Activated CD8-positive, alpha-beta memory T cell treated with anti-CD3 and anti-CD28 coated beads, Interleukin-2, amount 50 U/mL, for 24 hours (primary cell): ENCODE data around the gene FAM118B.
"Not testable (repeated sequence)": the region's sequence is repeated elsewhere in the genome, so short reads cannot be mapped to it uniquely, and the experiment has no call there.

ENCODE experiments used
- DNase-seq: peaks from one replicate; pipeline ENCODE4 v3.0.0-alpha.2; 2020; ENCODE audit errors: extremely low read depth

FAM118B gene

GRCh38 chr11:126217491-126217890 lies 5.9 kb downstream of the FAM118B start:
- no peak for DNase-seq

DNA sequence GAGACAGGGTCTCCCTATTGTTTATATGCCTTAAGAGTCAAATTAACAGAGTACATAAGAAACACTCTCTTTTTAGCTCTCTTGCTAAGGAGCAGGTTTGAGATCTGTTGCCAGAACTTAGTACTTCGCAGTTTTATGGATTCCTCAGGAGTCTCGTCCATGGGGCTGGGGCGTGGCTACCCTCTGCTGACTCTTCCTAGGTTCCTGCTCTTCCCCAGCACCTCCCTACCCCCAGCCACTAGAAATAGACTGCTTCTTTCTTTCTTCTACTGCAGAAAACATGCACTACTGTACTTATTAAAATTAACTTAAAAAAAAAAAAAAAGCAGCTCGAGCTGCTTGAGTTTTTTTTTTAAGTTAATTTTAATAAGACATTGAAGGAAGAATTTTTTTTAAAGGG lies 8.0 kb downstream of the FAM118B start:
- DNase-seq, result no peak

- DNase-seq, result no peak
Observed at GRCh38 chr11:126224647-126225294, 13.2 kb downstream of the FAM118B start.

- no peak for DNase-seq
Observed at GRCh38 chr11:126225295-126225665, 13.7 kb downstream of the FAM118B start.

GRCh38 chr11:126226334-126227084 lies 14.9 kb downstream of the FAM118B start:
- DNase-seq, result no peak

DNA sequence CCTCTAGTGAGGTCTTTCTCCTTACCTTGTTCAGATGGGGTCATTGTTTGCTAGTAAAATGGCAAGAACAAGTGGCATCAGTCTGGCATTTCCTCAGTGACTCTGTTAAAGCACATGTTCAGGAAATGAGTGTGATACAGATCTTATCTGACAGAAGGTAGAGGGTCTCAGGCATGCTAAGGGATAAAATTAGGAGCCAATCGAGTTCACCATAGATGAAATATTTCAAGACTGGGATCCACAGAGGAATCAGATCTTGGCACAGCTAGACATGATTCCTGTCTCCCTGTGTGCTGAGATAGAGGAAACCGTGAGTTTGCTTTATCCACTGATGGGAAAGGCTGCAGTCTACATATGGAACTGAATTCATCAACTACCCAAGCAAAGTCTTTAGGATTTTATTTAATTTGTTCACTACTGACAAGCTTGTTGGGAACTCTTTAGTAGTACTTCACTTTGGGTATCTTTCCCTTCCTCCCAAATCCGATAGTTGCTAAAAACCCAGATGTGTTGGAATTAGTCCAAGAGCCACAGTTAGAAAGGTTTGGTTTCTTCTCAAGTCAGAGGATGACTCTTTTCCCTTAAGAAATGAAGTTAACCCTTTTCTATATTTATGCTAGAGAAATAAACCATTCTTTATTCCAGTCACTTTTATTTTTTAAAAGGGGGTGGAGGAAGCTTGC lies 18.4 kb downstream of the FAM118B start:
- no peak for DNase-seq

DNA sequence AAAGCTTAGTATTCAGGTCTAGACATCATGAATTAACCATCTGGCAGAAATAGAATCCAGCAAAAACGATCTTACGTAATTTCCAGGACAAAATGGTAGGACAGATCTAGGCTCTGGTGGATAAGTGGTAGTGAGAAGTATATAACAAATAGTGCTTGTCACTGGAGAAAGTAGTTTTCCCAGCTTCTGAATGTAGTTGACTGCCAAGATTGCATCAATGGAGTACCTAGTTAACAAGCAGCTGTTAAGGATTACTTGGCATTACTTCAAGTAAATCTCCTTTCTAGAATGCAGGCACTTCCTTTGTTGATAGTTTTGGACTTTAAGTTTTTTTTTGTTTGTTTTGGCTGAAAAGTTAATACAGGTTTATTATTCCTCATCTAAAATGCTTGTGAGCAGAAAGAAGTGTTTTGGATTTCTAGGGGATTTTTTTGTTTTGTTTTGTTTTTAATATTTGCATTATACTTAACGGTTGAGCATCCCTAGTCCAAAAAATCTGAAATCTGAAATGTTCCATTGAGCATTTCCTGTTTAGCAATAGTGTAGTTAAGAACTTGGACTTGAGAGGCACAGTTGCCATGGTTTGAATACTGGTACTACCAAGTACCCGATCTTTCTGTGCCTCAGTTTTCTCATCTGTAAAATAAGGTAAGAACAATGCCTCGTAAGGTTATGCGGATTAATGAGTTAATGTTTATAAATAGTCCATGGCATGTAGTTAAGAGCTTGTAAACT lies 20.3 kb downstream of the FAM118B start:
- no peak for DNase-seq

- DNase-seq, result no peak
Observed at GRCh38 chr11:126232683-126233082, 21.1 kb downstream of the FAM118B start.

DNA sequence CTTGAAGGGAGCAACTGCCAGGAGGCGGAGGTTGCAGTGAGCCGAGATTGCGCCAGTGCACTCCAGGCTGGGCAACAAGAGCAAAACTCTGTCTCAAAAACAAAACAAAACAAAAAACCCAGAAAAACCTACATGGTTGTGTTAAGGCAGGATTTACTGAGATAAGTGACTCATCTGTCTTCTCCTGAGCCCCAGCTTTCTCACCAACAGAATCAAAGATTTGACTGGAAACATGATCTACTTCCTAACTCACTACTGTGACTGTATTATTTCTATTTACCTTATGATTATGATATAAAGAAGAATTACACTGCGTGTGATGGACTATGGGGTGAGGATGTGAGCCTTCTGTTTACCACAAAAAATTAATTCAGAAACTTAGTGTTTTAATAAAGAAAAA lies 21.8 kb downstream of the FAM118B start:
- no peak for DNase-seq

- DNase-seq, result no peak
Observed at GRCh38 chr11:126246636-126247035, 35.1 kb downstream of the FAM118B start.

DNA sequence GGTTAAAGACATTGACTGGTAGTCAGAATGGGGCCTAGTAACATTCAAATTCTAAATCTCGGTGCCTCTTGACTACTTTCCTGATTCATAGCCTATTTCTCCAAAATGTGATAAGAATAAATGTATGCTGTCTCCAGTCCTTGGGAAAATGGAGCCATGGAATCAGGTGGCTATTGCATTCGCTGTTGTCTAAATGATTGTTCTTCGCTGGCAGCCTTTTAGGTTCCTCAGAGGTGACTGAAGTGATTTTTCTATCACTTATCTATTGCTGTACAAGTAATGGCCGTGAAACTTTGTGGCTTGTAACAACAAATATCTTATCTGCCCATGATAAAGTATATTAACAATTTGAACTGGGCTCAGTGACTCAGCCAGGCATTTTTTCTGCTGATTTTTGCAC lies 41.7 kb downstream of the FAM118B start:
- no peak for DNase-seq

DNA sequence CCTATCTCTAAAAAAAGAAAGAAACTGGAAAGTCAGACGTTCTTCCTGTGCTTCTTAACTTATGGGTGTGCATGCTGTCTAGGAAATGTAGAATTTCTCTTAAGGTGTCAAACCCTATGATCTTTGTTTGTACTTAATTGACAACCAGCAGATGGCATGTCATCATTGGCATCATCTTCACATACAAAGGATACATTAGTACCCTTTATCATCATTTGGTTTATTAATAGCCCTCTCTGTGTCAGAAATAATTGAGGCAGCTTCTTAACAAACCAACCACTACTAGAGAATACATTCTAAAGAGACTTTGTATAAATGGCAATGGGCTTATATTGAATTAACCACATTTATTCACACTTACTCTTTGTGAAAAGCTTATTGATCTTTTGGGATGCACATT lies 43.2 kb downstream of the FAM118B start:
- no peak for DNase-seq

DNA sequence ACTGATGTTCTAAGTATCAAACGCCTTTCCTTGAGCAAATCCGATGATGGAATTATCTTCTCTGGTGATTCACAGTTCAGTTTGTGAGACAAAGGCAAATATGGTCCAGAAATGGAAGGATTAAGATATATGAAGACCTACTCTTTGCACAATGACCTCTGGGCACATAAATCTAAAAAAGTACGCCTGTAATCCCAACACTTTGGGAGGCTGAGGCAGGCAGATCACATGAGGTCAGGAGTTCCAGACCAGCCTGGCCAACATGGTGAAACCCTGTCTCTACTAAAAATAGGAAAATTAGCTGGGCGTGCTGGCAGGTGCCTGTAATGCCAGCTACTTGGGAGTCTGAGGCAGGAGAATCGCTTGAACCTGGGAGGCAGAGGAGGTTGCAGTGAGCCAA lies 43.9 kb downstream of the FAM118B start:
- not testable (repeated sequence) for DNase-seq

DNA sequence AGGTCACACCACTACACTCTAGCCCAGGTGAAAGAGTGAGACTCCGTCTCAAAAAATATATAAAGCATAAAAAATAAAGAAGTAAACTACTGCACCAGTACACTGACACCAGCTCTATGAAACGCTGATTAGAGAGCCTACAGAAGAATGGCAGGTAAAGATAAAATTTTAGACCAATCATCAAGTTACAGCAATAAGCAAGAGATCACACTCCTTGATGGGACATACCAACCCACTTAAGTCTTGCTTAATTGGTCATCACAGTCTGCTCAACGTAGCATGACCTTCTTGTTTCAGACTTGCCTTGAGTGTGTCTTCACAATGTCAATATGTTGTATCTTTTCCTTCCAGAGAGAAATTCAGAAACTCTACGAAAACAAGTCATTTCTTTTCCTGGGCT lies 44.6 kb downstream of the FAM118B start:
- no peak for DNase-seq

GRCh38 chr11:126257144-126257543 lies 45.6 kb downstream of the FAM118B start:
- no peak for DNase-seq

- DNase-seq, result no peak
Observed at GRCh38 chr11:126257764-126258163, 46.2 kb downstream of the FAM118B start.

DNA sequence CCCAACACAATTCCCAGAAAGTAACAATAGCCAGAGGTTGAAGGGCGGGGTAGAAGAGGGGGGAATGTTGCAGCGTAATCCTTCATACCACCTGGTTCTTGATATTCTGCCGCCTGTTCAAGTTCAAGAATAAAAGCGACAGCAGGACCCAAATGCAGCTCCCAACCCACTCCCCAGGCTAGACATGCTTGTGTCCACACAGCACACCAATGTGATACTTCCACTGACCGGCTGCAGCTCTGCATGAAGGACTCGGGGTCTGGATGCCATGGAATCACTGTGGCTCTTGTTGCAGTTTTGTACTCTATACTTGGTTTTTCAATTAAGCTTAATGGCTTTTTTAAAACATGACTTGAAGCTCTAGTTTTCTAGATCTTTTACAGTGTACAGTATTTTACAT lies 50.6 kb downstream of the FAM118B start:
- no peak for DNase-seq

- DNase-seq, result no peak
Observed at GRCh38 chr11:126263489-126263888, 51.9 kb downstream of the FAM118B start.

DNA sequence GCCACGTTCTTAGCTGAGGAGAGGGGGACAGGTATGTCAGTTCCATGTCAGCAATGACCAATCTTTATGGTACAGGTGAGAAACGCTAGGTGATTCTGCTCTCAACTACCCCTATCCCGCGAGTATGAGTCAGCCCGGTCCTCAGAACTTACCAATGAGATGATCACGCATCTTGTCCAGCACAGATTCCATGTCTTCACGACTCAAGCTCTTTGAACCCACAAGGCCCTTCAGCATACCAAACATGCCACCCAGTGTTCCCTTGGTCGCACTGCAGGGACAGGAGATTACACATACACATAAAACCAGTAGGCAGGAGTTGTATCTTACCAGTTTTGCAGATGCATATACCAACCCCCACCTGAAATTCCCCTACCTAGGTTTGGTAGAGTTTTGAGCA lies 54.2 kb downstream of the FAM118B start:
- DNase-seq, result no peak

DNA sequence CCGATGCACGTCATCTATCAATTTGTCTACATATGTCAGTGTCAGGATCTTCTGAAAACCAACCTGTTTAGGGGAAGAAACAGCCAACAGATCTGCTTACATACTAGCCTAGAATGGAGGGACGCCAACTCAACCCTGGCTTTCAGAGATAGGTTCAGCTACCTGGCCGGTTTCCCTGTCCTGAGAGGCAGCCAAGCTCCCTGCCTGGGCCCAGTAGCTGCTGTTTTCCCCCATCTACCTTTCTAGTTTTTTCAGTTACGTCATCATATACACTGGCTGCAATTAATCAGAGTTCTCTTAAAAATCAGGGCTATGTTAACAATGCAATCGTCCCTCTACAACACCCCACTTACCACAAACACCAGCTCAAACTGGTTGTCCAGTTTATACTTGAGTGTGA lies 56.1 kb downstream of the FAM118B start:
- DNase-seq, result no peak

DNA sequence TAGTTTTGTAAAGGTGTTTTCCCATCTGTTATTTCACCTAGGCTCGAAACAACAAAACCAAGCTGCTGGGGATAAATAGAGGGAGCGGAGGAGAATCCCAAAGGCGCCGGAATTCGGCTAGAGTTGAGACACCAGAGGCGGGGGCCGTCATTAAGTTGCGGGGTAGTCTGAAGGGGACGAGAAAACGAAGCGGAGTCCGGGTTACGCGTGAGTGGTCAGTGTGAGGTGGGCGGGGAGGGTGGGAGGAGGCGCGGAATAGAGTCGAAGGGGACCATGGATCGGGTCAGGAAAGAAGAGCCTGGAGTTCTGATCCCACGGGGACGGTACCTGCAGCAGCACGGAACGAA lies 56.8 kb downstream of the FAM118B start:
- no peak for DNase-seq
